GM23338 (cell line): ENCODE results near the gene MAFF. TPM values are rescaled to one million over a fixed set of nuclear protein-coding genes. Genes with fewer than 3 reads are reported as not detected.

Experiments used
- ATAC-seq: fragments of 200-7000 bp; cut with Tn5 transposase; 3 replicates; pipeline ENCODE4 v1.9.1; 2020
- DNase-seq: peaks from one replicate; pipeline ENCODE4 v3.0.0-alpha.2; 2015; ENCODE audit warnings: low spot score
- H2AFZ ChIP-seq: fragments of 200-600 bp; sonication (generic); 2 replicates; pipeline ENCODE4 v1.8.0; 2016; ENCODE audit warnings: antibody characterized with exemption, mild to moderate bottlenecking, moderate library complexity
- H3F3A ChIP-seq: fragments of 200-600 bp; sonication (generic); replicated peaks from 2 replicates; pipeline ENCODE4 v1.8.0; 2017; ENCODE audit warnings: antibody characterized with exemption, mixed run types, low read depth
- H3K27ac ChIP-seq: fragments of 200-600 bp; sonication (generic); 2 replicates; pipeline ENCODE4 v1.6.1; 2016; ENCODE audit warnings: low read depth
- H3K27me3 ChIP-seq: fragments of 200-600 bp; sonication (generic); 2 replicates; pipeline ENCODE4 v1.8.0; 2016; ENCODE audit warnings: mild to moderate bottlenecking, mixed run types, moderate library complexity; ENCODE audit not compliant: insufficient read depth
- H3K36me3 ChIP-seq: fragments of 200-600 bp; sonication (generic); 2 replicates; pipeline ENCODE4 v1.8.0; 2016; ENCODE audit warnings: mild to moderate bottlenecking; ENCODE audit not compliant: insufficient read depth
- H3K4me1 ChIP-seq: fragments of 200-600 bp; sonication (generic); 2 replicates; pipeline ENCODE4 v1.8.0; 2016; ENCODE audit warnings: mild to moderate bottlenecking, moderate library complexity; ENCODE audit not compliant: insufficient read depth
- H3K4me2 ChIP-seq: fragments of 200-600 bp; sonication (generic); 2 replicates; pipeline ENCODE4 v1.7.1; 2017; ENCODE audit warnings: mixed run types
- H3K4me3 ChIP-seq: fragments of 200-600 bp; sonication (generic); 2 replicates; pipeline ENCODE4 v1.6.1; 2016; ENCODE audit warnings: mixed run types
- H3K79me2 ChIP-seq: fragments of 200-600 bp; sonication (generic); replicated peaks from 2 replicates; pipeline ENCODE4 v1.8.0; 2017; ENCODE audit warnings: mild to moderate bottlenecking; ENCODE audit not compliant: insufficient read depth
- H3K9me2 ChIP-seq: fragments of 200-600 bp; sonication (generic); 2 replicates; pipeline ENCODE4 v1.8.0; 2017; ENCODE audit not compliant: insufficient read depth
- H4K20me1 ChIP-seq: fragments of 200-600 bp; sonication (generic); replicated peaks from 2 replicates; pipeline ENCODE4 v1.8.0; 2017; ENCODE audit warnings: mild to moderate bottlenecking; ENCODE audit not compliant: insufficient read depth
- H3K27ac Mint-ChIP-seq: 2 replicates; pipeline ENCODE4 v1.8.0; 2020; ENCODE audit warnings: inconsistent platforms, mild to moderate bottlenecking, moderate library complexity, mixed read lengths
- H3K27me3 Mint-ChIP-seq: 3 replicates; pipeline ENCODE4 v1.8.0; 2022; ENCODE audit warnings: low read depth, mild to moderate bottlenecking, moderate library complexity, mixed read lengths, inconsistent platforms; ENCODE audit not compliant: insufficient read depth, poor library complexity
- H3K36me3 Mint-ChIP-seq: 3 replicates; pipeline ENCODE4 v1.8.0; 2021; ENCODE audit warnings: low read depth, mild to moderate bottlenecking, inconsistent platforms, moderate library complexity, mixed read lengths
- H3K4me1 Mint-ChIP-seq: 3 replicates; pipeline ENCODE4 v1.8.0; 2020; ENCODE audit warnings: mild to moderate bottlenecking, inconsistent platforms, mixed read lengths
- H3K4me3 Mint-ChIP-seq: 3 replicates; pipeline ENCODE4 v1.8.0; 2021; ENCODE audit warnings: moderate library complexity, mild to moderate bottlenecking, inconsistent platforms, mixed read lengths
- H3K9me3 Mint-ChIP-seq: 3 replicates; pipeline ENCODE4 v1.8.0; 2020; ENCODE audit warnings: moderate library complexity, mild to moderate bottlenecking, inconsistent platforms, mixed read lengths
- CREB1 ChIP-seq: fragments of 250-450 bp; sonication (Bioruptor Pico); IDR thresholded peaks from 2 replicates; pipeline ENCODE4 v1.5.0; 2020; ENCODE audit warnings: low read depth, mild to moderate bottlenecking, moderate library complexity
- EZH2 ChIP-seq: fragments of 200-600 bp; sonication (generic); IDR thresholded peaks from one replicate; pipeline ENCODE4 v1.8.0; 2017; ENCODE audit warnings: antibody characterized with exemption, mild to moderate bottlenecking, low read depth; ENCODE audit not compliant: unreplicated experiment
- EZH2phosphoT487 ChIP-seq: fragments of 200-600 bp; sonication (generic); IDR thresholded peaks from one replicate; pipeline ENCODE4 v1.8.1; 2018; ENCODE audit warnings: antibody characterized with exemption; ENCODE audit not compliant: unreplicated experiment
- JUNB ChIP-seq: IDR thresholded peaks from one replicate; pipeline ENCODE4 v1.6.1; 2016; ENCODE audit warnings: antibody characterized with exemption; ENCODE audit not compliant: unreplicated experiment
- NANOG ChIP-seq: IDR thresholded peaks from 2 replicates; pipeline ENCODE4 v1.6.1; 2016; ENCODE audit warnings: antibody characterized with exemption, borderline replicate concordance
- POLR2AphosphoS5 ChIP-seq: IDR thresholded peaks from 2 replicates; pipeline ENCODE4 v1.6.1; 2016; ENCODE audit warnings: antibody characterized with exemption, low read depth
- STAT1 ChIP-seq: IDR thresholded peaks from one replicate; pipeline ENCODE4 v1.6.1; 2016; ENCODE audit warnings: antibody characterized with exemption; ENCODE audit not compliant: unreplicated experiment
- ZNF114 ChIP-seq: fragments of 250-450 bp; sonication (Bioruptor Pico); IDR thresholded peaks from 2 replicates; pipeline ENCODE4 v1.5.0; 2020; ENCODE audit warnings: mild to moderate bottlenecking, moderate library complexity
- ZNF331 ChIP-seq: fragments of 250-450 bp; sonication (Bioruptor Pico); IDR thresholded peaks from 2 replicates; pipeline ENCODE4 v1.5.0; 2020; ENCODE audit warnings: low read depth, mild to moderate bottlenecking, moderate library complexity
- polyA plus RNA-seq: library from polyadenylated mRNA; unstranded; fragments of >200 nt; fragmentation: Nextera tagmentation; extraction: Ambion mirVana; gene quantifications from 2 replicates; pipeline ENCODE4 v1.2.1, GENCODE V29; 2016
- total RNA-seq: library from RNA; depleted of rRNA; stranded (reverse); fragments of >200 nt; shearing (Covaris generic); gene quantifications from 2 replicates; pipeline ENCODE4 v1.2.3, GENCODE V29; 2014
- TF ChIP-seq, protein P1 (sequence below), 2 experiments: fragments of 200-600 bp in 1 of 2; sonication (generic) in 1 of 2; conservative IDR thresholded peaks; 2 replicates each; pipeline versions ENCODE4 v1.5.1 to v1.6.1; 2016 to 2017; ENCODE audit warnings: antibody characterized with exemption in 2 of 2, low read depth in 2 of 2, mild to moderate bottlenecking in 2 of 2, moderate library complexity in 1 of 2
- TF ChIP-seq, protein P2 (sequence below): IDR thresholded peaks from 2 replicates; pipeline ENCODE4 v1.6.1; 2016; ENCODE audit warnings: antibody characterized with exemption
- TF ChIP-seq, protein P3 (sequence below): fragments of 250-450 bp; sonication (Bioruptor Pico); IDR thresholded peaks from 2 replicates; pipeline ENCODE4 v1.5.0; 2020; ENCODE audit warnings: mild to moderate bottlenecking, moderate library complexity

Gene MAFF
- total and polyA plus RNA-seq, 2 experiments from 2014 or later = 2.2 to 8.9 TPM

DNA sequence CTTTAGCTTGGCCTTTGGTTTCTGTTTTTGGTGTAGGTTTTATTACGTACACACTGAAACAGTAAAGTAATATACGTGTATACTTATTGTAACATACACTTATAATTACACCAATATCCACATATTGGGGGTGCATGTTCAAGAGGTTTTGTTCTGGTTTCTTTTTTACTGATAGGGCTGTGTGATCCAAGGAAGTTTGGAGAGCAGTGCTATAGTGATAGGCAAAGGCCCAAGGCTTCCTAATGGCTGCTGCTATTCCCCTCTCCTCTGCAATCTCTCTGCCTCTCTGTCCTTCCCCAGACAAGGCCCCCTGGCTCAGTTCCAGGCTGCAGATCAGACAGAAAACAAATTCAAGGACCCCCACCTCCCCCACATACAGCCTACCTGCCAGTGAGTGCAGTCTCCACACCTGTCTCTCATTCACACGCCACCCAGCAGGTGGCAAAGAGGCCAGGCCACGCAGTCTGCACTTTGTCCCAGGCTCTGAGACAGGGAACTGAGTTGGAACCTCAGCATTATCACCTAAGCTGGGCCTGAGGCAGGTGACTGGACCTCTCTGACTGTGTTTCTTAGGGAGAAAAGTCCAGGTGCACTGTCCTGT, 56.0 kb downstream of the MAFF start:
- Histone ChIP-seq H3K79me2 (peaks cover 100% of the 10 kb centered on the region), H3K36me3 (no peaks in the 10 kb centered on the region), H2AFZ (no peak overlapping the region), H3K4me3 (no peak overlapping the region), H4K20me1 (peaks cover 42% of the 10 kb centered on the region), H3K27me3 (no peaks in the 10 kb centered on the region), H3K9me2 (no peaks in the 10 kb centered on the region), H3F3A (0 out of 2 replicates have a peak, but pooled peaks cover 13% of the 10 kb centered on the region), H3K4me1 (peaks cover 23% of the 10 kb centered on the region), H3K4me2 (no peak overlapping the region), H3K27ac (peak overlapping the region; percentile 62; the same call in 1 of the 2 replicates)
- H3K9me3 Mint-ChIP-seq = no peaks in the 10 kb centered on the region
- H3K4me3 Mint-ChIP-seq = no peak overlapping the region
- peaks cover 6% of the 10 kb centered on the region for H3K27me3 Mint-ChIP-seq
- TF ChIP-seq, protein P1, sequence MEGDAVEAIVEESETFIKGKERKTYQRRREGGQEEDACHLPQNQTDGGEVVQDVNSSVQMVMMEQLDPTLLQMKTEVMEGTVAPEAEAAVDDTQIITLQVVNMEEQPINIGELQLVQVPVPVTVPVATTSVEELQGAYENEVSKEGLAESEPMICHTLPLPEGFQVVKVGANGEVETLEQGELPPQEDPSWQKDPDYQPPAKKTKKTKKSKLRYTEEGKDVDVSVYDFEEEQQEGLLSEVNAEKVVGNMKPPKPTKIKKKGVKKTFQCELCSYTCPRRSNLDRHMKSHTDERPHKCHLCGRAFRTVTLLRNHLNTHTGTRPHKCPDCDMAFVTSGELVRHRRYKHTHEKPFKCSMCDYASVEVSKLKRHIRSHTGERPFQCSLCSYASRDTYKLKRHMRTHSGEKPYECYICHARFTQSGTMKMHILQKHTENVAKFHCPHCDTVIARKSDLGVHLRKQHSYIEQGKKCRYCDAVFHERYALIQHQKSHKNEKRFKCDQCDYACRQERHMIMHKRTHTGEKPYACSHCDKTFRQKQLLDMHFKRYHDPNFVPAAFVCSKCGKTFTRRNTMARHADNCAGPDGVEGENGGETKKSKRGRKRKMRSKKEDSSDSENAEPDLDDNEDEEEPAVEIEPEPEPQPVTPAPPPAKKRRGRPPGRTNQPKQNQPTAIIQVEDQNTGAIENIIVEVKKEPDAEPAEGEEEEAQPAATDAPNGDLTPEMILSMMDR (conservative IDR thresholded peaks at IDR 0.05; ENCODE audit: low read depth in 2 of 2) = no peak
- no peak for TF ChIP-seq ZNF331
- TF ChIP-seq STAT1 = no peak
- TF ChIP-seq ZNF114 (CRISPR knock-in tag) = no peak
- TF ChIP-seq CREB1 (CRISPR knock-in tag) = no peak
- TF ChIP-seq, protein P2, sequence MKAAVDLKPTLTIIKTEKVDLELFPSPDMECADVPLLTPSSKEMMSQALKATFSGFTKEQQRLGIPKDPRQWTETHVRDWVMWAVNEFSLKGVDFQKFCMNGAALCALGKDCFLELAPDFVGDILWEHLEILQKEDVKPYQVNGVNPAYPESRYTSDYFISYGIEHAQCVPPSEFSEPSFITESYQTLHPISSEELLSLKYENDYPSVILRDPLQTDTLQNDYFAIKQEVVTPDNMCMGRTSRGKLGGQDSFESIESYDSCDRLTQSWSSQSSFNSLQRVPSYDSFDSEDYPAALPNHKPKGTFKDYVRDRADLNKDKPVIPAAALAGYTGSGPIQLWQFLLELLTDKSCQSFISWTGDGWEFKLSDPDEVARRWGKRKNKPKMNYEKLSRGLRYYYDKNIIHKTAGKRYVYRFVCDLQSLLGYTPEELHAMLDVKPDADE = no peak
- no peak for TF ChIP-seq NANOG
- no peak for TF ChIP-seq JUNB
- TF ChIP-seq POLR2AphosphoS5 = no peak
- TF ChIP-seq, protein P3, sequence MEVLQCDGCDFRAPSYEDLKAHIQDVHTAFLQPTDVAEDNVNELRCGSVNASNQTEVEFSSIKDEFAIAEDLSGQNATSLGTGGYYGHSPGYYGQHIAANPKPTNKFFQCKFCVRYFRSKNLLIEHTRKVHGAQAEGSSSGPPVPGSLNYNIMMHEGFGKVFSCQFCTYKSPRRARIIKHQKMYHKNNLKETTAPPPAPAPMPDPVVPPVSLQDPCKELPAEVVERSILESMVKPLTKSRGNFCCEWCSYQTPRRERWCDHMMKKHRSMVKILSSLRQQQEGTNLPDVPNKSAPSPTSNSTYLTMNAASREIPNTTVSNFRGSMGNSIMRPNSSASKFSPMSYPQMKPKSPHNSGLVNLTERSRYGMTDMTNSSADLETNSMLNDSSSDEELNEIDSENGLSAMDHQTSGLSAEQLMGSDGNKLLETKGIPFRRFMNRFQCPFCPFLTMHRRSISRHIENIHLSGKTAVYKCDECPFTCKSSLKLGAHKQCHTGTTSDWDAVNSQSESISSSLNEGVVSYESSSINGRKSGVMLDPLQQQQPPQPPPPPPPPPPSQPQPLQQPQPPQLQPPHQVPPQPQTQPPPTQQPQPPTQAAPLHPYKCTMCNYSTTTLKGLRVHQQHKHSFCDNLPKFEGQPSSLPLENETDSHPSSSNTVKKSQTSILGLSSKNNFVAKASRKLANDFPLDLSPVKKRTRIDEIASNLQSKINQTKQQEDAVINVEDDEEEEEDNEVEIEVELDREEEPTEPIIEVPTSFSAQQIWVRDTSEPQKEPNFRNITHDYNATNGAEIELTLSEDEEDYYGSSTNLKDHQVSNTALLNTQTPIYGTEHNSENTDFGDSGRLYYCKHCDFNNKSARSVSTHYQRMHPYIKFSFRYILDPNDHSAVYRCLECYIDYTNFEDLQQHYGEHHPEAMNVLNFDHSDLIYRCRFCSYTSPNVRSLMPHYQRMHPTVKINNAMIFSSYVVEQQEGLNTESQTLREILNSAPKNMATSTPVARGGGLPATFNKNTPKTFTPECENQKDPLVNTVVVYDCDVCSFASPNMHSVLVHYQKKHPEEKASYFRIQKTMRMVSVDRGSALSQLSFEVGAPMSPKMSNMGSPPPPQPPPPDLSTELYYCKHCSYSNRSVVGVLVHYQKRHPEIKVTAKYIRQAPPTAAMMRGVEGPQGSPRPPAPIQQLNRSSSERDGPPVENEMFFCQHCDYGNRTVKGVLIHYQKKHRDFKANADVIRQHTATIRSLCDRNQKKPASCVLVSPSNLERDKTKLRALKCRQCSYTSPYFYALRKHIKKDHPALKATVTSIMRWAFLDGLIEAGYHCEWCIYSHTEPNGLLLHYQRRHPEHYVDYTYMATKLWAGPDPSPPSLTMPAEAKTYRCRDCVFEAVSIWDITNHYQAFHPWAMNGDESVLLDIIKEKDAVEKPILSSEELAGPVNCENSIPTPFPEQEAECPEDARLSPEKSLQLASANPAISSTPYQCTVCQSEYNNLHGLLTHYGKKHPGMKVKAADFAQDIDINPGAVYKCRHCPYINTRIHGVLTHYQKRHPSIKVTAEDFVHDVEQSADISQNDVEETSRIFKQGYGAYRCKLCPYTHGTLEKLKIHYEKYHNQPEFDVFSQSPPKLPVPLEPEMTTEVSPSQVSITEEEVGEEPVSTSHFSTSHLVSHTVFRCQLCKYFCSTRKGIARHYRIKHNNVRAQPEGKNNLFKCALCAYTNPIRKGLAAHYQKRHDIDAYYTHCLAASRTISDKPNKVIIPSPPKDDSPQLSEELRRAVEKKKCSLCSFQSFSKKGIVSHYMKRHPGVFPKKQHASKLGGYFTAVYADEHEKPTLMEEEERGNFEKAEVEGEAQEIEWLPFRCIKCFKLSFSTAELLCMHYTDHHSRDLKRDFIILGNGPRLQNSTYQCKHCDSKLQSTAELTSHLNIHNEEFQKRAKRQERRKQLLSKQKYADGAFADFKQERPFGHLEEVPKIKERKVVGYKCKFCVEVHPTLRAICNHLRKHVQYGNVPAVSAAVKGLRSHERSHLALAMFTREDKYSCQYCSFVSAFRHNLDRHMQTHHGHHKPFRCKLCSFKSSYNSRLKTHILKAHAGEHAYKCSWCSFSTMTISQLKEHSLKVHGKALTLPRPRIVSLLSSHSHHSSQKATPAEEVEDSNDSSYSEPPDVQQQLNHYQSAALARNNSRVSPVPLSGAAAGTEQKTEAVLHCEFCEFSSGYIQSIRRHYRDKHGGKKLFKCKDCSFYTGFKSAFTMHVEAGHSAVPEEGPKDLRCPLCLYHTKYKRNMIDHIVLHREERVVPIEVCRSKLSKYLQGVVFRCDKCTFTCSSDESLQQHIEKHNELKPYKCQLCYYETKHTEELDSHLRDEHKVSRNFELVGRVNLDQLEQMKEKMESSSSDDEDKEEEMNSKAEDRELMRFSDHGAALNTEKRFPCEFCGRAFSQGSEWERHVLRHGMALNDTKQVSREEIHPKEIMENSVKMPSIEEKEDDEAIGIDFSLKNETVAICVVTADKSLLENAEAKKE (CRISPR knock-in tag) = no peak
- no peak for TF ChIP-seq EZH2phosphoT487
- TF ChIP-seq EZH2 = no peak
- DNase-seq = peak; percentile 45
- peak; percentile 51 for ATAC-seq
- no peak overlapping the region for H3K27ac Mint-ChIP-seq
- H3K36me3 Mint-ChIP-seq = 0 out of 3 replicates have a peak, but pooled peaks cover 2% of the 10 kb centered on the region
- peaks cover 34% of the 10 kb centered on the region for H3K4me1 Mint-ChIP-seq
